Gastroesophageal sphincter (tissue), 4 donors: ENCODE results near the gene SPDYE1. TPM values are rescaled to one million over a fixed set of nuclear protein-coding genes. Genes with fewer than 3 reads are reported as not detected.
A peak's percentile ranks its signal among the peaks of the same experiment; 100 is the strongest.
"Not testable (repeated sequence)": the region's sequence is repeated elsewhere in the genome, so short reads cannot be mapped to it uniquely, and the experiment has no call there.

ENCODE experiments used
- ATAC-seq: fragments of 150-250 bp; one replicate; pipeline ENCODE4 v1.9.1; 2016; ENCODE audit warnings: mild to moderate bottlenecking, moderate library complexity
- H3K27ac ChIP-seq, 4 donors: fragments of 200-600 bp; sonication (generic) in 3 of 4; 1 replicate in 3 of 4; 2 replicates in 1 of 4; pipeline ENCODE4 v1.5.1; 2016 to 2019
- H3K27me3 ChIP-seq: fragments of 200-600 bp; sonication (generic); one replicate; pipeline ENCODE4 v1.5.1; 2019
- H3K36me3 ChIP-seq, 2 donors: fragments of 200-600 bp; sonication (generic); one replicate each; pipeline ENCODE4 v1.5.1; 2019; ENCODE audit warnings: control low read depth in 1 of 2
- H3K4me1 ChIP-seq, 3 donors: fragments of 200-600 bp; sonication (generic); 1 replicate in 2 of 3; 2 replicates in 1 of 3; pipeline ENCODE4 v1.5.1; 2016 to 2019; ENCODE audit warnings: control low read depth in 2 of 3
- H3K4me3 ChIP-seq, 2 donors: fragments of 200-600 bp; sonication (generic); one replicate each; pipeline ENCODE4 v1.5.1; 2019; ENCODE audit warnings: mild to moderate bottlenecking in 1 of 2, moderate library complexity in 1 of 2
- H3K9me3 ChIP-seq, 3 donors: fragments of 200-600 bp; sonication (generic); one replicate each; pipeline ENCODE4 v1.5.1; 2017 to 2019; ENCODE audit warnings: control low read depth in 2 of 3
- EP300 ChIP-seq: sonication (generic); formaldehyde crosslinking; IDR thresholded peaks from one replicate; pipeline ENCODE4 v1.6.1; 2017; ENCODE audit warnings: antibody characterized with exemption, mild to moderate bottlenecking
- POLR2A ChIP-seq, 2 donors: fragments of 450-650 bp; IDR thresholded peaks; one replicate each; pipeline ENCODE4 v1.6.1; 2017; ENCODE audit warnings: antibody characterized with exemption in 2 of 2, mild to moderate bottlenecking in 2 of 2, moderate library complexity in 1 of 2
- POLR2AphosphoS5 ChIP-seq: sonication (generic); formaldehyde crosslinking; IDR thresholded peaks from one replicate; pipeline ENCODE4 v1.6.1; 2017; ENCODE audit warnings: antibody characterized with exemption
- WGBS, 2 donors: methylation state at CpG; one replicate each; pipeline ENCODE4 v1.1.5; 2018; ENCODE audit warnings: low coverage in 1 of 2; 5-methylcytosine and 5-hydroxymethylcytosine counted together
- total RNA-seq, 4 donors: library from RNA; depleted of rRNA; stranded (reverse); fragments of >200 nt; gene quantifications; one replicate each; pipeline ENCODE4 v1.1.0, GENCODE V29; 2016
- TF ChIP-seq, protein P1 (sequence below), 4 experiments: fragments of 200-600 bp in 2 of 4; fragments of 450-650 bp in 2 of 4; sonication (generic) in 1 of 4; IDR thresholded peaks; one replicate each; pipeline ENCODE4 v1.5.1; 2017 to 2019; ENCODE audit warnings: antibody characterized with exemption in 4 of 4, mild to moderate bottlenecking in 2 of 4, moderate library complexity in 2 of 4

SPDYE1 gene, protein sequence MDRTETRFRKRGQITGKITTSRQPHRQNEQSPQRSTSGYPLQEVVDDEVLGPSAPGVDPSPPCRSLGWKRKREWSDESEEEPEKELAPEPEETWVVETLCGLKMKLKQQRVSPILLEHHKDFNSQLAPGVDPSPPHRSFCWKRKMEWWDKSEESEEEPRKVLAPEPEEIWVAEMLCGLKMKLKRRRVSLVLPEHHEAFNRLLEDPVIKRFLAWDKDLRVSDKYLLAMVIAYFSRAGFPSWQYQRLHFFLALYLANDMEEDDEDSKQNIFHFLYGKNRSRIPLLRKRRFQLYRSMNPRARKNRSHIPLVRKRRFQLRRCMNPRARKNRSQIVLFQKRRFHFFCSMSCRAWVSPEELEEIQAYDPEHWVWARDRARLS
- total RNA-seq = not detected

DNA sequence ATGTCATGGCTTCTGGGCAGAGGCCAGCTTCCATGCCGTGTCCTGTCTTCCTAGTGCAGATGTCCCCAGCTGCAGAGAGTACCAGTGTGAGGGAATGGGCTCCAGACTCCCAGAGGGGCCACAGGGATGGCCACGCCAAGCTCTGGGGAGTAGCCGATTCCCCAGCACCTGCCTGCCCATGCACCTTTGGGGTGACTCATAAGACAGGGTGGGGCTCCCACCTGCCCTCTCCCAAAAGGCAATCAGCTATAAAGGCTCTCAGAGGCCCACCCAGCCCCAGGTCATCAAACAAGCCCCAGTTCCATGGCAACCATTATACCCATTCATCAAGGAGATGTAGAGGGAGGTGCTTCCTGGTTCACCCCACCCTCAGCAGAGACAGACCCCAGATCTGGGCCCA, at the start of gene SPDYE1:
Gene SPDYE1 (plus strand): TSS at position 366 of the 400 bp plus-strand sequence. CDS start 2,053 bp downstream, outside the sequence.
- WGBS, 2 donors = no CpG with 5 or more reads among the region's 3 CpGs
- not testable (repeated sequence) for H3K27ac ChIP-seq, H3K27me3 ChIP-seq, H3K4me1 ChIP-seq, ATAC-seq, H3K4me3 ChIP-seq, H3K9me3 ChIP-seq, H3K36me3 ChIP-seq

DNA sequence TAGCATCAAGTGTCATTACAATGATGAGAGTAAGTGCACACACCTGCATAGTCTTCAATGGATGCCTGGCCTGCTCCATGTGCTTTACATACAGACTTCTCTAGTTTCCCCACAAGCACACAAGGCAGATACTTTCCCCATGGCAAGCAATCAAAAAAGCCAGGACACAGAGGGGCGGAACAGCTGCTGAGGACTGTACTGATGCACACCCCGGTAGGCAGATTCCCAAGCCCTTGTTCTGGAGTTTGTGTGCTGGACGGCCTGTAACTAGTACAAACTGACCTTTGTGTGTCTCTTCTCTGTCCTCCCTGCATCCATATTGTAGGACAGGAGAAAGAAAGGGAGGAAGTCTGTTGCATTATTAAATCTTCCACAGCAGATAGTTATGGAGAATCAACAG, 45.7 kb upstream of the SPDYE1 start:
- Histone ChIP-seq H3K9me3 (no peaks in the 10 kb centered on the region), H3K36me3 (peaks cover 0 to 89% of the 10 kb centered on the region in 2 donors), H3K27me3 (no peaks in the 10 kb centered on the region), H3K4me3 (no peak overlapping the region), H3K4me1 (no peaks in the 10 kb centered on the region), H3K27ac (no peak overlapping the region)
- ATAC-seq = no peak
- TF ChIP-seq POLR2A (IDR thresholded peaks at IDR 0.05) (no peak), EP300 (no peak), POLR2AphosphoS5 (no peak)
- TF ChIP-seq, protein P1, sequence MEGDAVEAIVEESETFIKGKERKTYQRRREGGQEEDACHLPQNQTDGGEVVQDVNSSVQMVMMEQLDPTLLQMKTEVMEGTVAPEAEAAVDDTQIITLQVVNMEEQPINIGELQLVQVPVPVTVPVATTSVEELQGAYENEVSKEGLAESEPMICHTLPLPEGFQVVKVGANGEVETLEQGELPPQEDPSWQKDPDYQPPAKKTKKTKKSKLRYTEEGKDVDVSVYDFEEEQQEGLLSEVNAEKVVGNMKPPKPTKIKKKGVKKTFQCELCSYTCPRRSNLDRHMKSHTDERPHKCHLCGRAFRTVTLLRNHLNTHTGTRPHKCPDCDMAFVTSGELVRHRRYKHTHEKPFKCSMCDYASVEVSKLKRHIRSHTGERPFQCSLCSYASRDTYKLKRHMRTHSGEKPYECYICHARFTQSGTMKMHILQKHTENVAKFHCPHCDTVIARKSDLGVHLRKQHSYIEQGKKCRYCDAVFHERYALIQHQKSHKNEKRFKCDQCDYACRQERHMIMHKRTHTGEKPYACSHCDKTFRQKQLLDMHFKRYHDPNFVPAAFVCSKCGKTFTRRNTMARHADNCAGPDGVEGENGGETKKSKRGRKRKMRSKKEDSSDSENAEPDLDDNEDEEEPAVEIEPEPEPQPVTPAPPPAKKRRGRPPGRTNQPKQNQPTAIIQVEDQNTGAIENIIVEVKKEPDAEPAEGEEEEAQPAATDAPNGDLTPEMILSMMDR (IDR thresholded peaks at IDR 0.05) = no peak
- 60 to 67% methylated on average over 1 to 2 of the region's 3 CpGs for WGBS, 2 donors

DNA sequence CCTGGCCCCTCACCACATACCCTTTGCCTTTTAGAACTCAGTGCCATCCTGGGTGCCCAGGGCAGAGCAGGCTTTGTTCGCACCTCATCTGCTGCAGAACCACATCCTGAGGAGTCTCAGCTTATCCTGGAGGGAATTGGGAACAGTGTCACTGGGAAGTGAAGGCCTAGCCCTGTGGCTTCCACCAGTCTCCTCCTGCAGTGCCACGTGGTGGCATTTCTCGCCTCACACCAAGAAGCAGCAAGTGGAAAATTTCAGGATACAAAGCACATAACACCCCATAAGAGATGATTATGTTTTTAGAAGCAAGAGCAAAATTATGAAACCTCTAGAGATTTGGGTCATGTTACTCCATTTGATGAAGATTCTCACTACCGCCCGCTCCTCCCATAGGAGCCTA, 44.6 kb upstream of the SPDYE1 start:
- Histone ChIP-seq H3K9me3 (no peaks in the 10 kb centered on the region), H3K27ac (no peak overlapping the region), H3K4me1 (no peaks in the 10 kb centered on the region), H3K27me3 (no peaks in the 10 kb centered on the region), H3K4me3 (no peak overlapping the region), H3K36me3 (peaks cover 0 to 78% of the 10 kb centered on the region in 2 donors)
- no peak for TF ChIP-seq POLR2AphosphoS5
- TF ChIP-seq EP300 = no peak
- TF ChIP-seq POLR2A (IDR thresholded peaks at IDR 0.05) = no peak
- TF ChIP-seq, protein P1 (IDR thresholded peaks at IDR 0.05) = no peak
- 85 to 100% methylated on average over 2 to 4 of the region's 5 CpGs for WGBS, 2 donors
- no peak for ATAC-seq

DNA sequence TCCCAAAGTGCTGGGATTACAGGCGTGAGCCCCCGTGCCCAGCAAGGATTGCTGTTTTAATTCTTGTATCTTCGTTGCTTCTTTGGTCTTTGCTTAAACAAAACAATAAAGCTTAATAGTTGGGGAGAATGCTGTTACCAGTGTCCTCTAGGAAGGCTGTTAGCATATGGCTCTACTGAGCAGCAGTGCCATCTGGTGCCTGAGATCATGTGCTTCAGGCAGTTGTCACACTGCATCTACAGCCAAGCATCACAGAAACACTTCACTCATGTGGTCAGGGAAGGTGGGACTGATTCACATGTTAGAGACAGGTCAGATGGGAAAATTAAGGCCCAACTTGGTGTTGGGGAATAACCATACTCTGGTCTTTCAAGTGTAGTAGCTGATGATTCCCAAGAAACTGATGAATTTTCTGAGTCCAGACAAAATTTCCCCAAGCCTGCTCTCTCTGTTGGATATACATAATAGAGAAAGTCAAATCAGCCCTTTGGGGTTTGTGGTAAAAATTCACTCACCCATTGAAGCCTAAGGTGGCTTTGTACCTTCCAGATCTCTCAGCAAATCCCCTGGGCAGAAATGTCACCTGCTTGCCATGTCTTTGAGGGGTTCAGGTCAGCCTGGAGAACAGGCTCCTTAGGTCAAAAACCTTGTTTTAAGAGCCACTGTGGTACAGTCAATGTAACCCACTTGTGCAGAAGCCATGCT, 43.0 kb upstream of the SPDYE1 start:
- no peak for TF ChIP-seq POLR2AphosphoS5
- TF ChIP-seq, protein P1 (IDR thresholded peaks at IDR 0.05) = peak in 1 of 4 experiments; percentile 10
- H3K36me3 ChIP-seq = peaks cover 0 to 69% of the 10 kb centered on the region in 2 donors
- H3K4me1 ChIP-seq = no peaks in the 10 kb centered on the region
- H3K4me3 ChIP-seq = no peak overlapping the region
- ATAC-seq = no peak
- H3K27me3 ChIP-seq = no peaks in the 10 kb centered on the region
- H3K27ac ChIP-seq = no peak overlapping the region
- WGBS, 2 donors = 40 to 48% methylated on average over 1 to 3 of the region's 3 CpGs
- no peaks in the 10 kb centered on the region for H3K9me3 ChIP-seq

DNA sequence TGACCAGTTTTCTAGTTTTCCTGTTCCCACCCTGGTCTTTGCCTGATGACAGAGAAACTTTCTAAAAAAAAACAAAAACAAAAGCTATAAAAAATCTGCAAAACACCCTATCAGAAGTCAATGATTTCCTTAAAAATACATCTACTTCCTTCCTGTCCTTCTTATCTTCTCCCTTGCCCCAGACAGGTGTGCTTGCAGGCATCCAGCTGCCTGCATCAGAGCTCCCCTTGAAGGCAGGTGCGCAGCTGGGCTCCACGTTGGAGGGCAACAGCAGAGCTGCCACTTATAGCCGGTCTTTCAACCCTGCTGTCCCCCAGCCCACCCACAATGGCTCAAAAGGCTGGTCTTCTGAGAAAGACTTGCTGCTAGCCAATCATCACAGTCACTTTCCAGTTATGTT, 41.7 kb upstream of the SPDYE1 start:
- ATAC-seq = no peak
- TF ChIP-seq, protein P1 (IDR thresholded peaks at IDR 0.05) = no peak
- TF ChIP-seq POLR2A (IDR thresholded peaks at IDR 0.05) (no peak), EP300 (no peak), POLR2AphosphoS5 (no peak)
- no peak overlapping the region for H3K4me3 ChIP-seq
- H3K27me3 ChIP-seq = no peaks in the 10 kb centered on the region
- no peaks in the 10 kb centered on the region for H3K9me3 ChIP-seq
- H3K27ac ChIP-seq = no peak overlapping the region
- 75% methylated on average over 3 of the region's 3 CpGs; no CpG with 5 or more reads in 1 of the 2 donors for WGBS, 2 donors
- peaks cover 0 to 65% of the 10 kb centered on the region in 2 donors for H3K36me3 ChIP-seq
- H3K4me1 ChIP-seq = no peaks in the 10 kb centered on the region
